ENCODE data around the gene SHB. TPM values are rescaled to one million over a fixed set of nuclear protein-coding genes. Genes with fewer than 3 reads are reported as not detected.

The SHB gene
- total and polyA plus RNA-seq, 8 donors, result 3.5 to 37.7 (median 8.5) TPM

DNA sequence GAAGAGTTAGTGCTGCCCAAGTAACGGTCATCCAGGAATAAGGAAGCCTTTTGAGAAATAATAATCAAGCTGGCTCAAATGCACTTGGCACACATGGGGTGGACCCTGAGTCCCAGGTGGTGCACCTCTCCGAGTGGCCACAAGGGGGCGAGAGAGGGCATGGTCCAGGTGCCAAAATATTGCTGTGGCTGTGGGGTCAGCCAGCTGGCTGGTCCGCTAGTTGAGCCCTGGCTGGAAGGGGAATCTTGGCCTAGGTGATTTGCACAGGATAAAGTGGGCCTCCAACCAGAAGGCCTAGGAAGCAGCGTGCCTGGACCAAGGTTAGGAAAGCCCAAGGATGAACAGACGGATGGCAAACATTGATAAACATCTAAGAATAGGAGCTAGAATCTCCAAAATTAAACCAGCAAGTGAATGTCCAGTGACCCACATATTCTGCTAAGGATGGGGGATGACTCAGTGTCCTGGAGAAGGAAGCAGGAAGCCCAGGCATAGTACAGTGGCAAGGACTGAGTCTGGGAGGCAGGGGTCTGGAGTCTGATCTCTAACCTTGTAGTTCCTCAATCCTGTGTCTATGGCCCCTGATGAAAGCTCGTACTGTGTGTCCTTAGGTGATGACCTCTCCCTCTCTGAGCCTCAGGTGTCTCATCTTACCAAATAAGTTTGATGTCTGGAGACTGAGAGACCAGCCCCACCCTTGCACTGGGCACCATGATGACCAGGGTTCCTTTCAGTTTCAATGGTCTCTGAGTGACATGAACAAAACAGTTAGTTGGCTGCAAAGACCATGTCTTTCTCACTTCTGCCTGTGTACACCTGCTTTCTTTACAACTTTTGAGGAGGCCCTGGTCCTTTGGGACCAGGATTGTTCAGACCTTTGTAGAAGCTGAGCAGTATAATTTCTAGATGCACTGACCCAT is 19.2 kb upstream of the SHB start:
- H3K27ac ChIP-seq, result no peak overlapping the region
- peaks cover 0 to 14% (median 2%) of the 10 kb centered on the region in 4 donors for H3K4me1 ChIP-seq
- intact Hi-C loops (cut with DNase I; ENCODE audit: low total_unique reads), result loop anchor here (5.0 kb wide), 1 partner anchor 176 kb away; no protein-coding TSS in a partner anchor
- DNase-seq, result peak; percentile 83
- 23 to 33% (median 27%) methylated on average over 7 of the region's 7 CpGs for WGBS, 5 donors
- TF ChIP-seq, protein P1, sequence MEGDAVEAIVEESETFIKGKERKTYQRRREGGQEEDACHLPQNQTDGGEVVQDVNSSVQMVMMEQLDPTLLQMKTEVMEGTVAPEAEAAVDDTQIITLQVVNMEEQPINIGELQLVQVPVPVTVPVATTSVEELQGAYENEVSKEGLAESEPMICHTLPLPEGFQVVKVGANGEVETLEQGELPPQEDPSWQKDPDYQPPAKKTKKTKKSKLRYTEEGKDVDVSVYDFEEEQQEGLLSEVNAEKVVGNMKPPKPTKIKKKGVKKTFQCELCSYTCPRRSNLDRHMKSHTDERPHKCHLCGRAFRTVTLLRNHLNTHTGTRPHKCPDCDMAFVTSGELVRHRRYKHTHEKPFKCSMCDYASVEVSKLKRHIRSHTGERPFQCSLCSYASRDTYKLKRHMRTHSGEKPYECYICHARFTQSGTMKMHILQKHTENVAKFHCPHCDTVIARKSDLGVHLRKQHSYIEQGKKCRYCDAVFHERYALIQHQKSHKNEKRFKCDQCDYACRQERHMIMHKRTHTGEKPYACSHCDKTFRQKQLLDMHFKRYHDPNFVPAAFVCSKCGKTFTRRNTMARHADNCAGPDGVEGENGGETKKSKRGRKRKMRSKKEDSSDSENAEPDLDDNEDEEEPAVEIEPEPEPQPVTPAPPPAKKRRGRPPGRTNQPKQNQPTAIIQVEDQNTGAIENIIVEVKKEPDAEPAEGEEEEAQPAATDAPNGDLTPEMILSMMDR (IDR thresholded peaks at IDR 0.05), result peak in 5 of 7 experiments; percentile 84 to 99 (median 97)
- TF ChIP-seq POLR2AphosphoS5 (IDR thresholded peaks at IDR 0.05) (peak in 2 of 3 donors; percentile 7 to 65), EP300 (IDR thresholded peaks at IDR 0.05) (no peak), POLR2A (IDR thresholded peaks at IDR 0.05) (no peak)
- no peak overlapping the region for H3K4me3 ChIP-seq
- H3K9me3 ChIP-seq, result no peaks in the 10 kb centered on the region
- H3K36me3 ChIP-seq, result no peaks in the 10 kb centered on the region
- H3K27me3 ChIP-seq, result no peaks in the 10 kb centered on the region

DNA sequence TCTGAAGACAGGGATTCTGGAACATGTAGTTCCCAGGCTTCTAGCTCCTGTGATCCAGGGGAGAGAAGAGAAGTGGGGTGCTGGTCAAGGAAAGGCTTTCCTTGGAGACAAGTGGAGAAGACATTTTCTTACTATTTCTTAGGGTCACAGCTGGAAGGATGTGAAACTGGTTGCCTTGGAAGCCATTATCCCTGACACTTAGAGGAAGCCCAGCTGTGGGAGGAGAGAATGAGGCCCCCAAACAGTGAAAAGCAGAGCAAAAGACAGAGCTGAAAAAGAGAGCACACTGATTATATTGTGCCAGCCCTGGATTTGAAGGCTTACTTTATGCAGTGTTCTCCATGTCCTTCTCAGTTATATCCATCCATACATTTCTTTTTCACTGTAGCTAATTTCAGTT is 17.5 kb upstream of the SHB start:
- intact Hi-C loops (cut with DNase I; ENCODE audit: low total_unique reads), result loop anchor here (5.0 kb wide), 1 partner anchor 174 kb away; no protein-coding TSS in a partner anchor
- Histone ChIP-seq H3K36me3 (no peaks in the 10 kb centered on the region), H3K4me3 (no peak overlapping the region), H3K4me1 (peaks cover 0 to 14% (median 2%) of the 10 kb centered on the region in 4 donors), H3K9me3 (no peaks in the 10 kb centered on the region), H3K27me3 (no peaks in the 10 kb centered on the region), H3K27ac (no peak overlapping the region)
- TF ChIP-seq, protein P1 (IDR thresholded peaks at IDR 0.05), result no peak
- TF ChIP-seq EP300 (IDR thresholded peaks at IDR 0.05), result no peak
- TF ChIP-seq POLR2A (IDR thresholded peaks at IDR 0.05), result no peak
- no peak for TF ChIP-seq POLR2AphosphoS5 (IDR thresholded peaks at IDR 0.05)
- no peak for DNase-seq

DNA sequence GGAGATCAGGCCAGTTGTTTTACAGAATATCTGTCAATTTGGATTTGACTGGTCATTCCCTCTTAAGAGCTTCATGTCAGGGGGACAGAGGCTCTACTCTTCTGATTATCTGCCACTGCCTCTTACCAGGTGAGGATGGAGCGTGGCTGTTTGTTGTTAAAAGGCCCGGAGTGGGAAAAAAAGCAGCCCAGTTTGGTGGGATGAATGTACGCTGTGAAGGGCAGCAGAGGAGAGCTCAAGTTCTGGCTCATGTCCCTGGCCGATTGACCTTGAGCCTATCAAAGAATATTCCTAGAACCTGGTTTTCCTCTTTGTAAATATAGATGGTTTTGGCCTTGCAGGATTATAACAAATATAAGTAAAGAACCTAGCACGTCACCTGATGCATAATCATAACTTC is 16.3 kb upstream of the SHB start:
- intact Hi-C loops (cut with DNase I; ENCODE audit: low total_unique reads), result loop anchor here (5.0 kb wide), 1 partner anchor 173 kb away; no protein-coding TSS in a partner anchor
- Histone ChIP-seq H3K9me3 (no peaks in the 10 kb centered on the region), H3K36me3 (no peaks in the 10 kb centered on the region), H3K27me3 (no peaks in the 10 kb centered on the region), H3K4me3 (no peak overlapping the region), H3K4me1 (peaks cover 0 to 14% (median 2%) of the 10 kb centered on the region in 4 donors), H3K27ac (no peak overlapping the region)
- DNase-seq, result no peak
- TF ChIP-seq EP300 (IDR thresholded peaks at IDR 0.05) (no peak), POLR2A (IDR thresholded peaks at IDR 0.05) (no peak), POLR2AphosphoS5 (IDR thresholded peaks at IDR 0.05) (no peak)
- TF ChIP-seq, protein P1 (IDR thresholded peaks at IDR 0.05), result no peak
- WGBS, 5 donors, result 81 to 90% (median 83%) methylated on average over 5 of the region's 5 CpGs

DNA sequence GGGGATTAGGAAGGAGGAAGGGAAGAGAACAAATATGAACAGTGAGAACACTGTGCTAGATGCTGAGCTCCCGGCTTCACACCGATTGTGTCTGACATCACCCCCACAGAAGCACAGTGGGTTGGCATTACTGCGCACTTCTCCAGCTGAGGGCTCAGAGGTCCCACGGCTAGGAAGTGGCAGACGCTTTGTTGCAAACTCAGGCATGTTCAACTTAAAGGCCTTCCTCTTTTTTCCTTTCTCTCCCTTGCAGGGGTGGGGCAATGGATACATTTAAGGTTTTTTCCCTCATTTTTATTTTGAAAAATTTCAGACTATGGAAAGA is 15.5 kb upstream of the SHB start:
- intact Hi-C loops (cut with DNase I; ENCODE audit: low total_unique reads), result no loop called here
- TF ChIP-seq EP300 (IDR thresholded peaks at IDR 0.05) (no peak), POLR2AphosphoS5 (IDR thresholded peaks at IDR 0.05) (no peak)
- no peak for DNase-seq

More for the DNA sequence above, 15.5 kb upstream of the SHB start:
- Histone ChIP-seq H3K4me1 (peaks cover 0 to 15% (median 2%) of the 10 kb centered on the region in 4 donors), H3K36me3 (no peaks in the 10 kb centered on the region), H3K9me3 (no peaks in the 10 kb centered on the region), H3K4me3 (no peak overlapping the region), H3K27ac (no peak overlapping the region), H3K27me3 (no peaks in the 10 kb centered on the region)
- 65 to 82% (median 69%) methylated on average over 5 of the region's 5 CpGs for WGBS, 5 donors
